HL-60/S4 treated with retinoic acid at 250 ng/mL for 4 days and 3 days (cell line): ENCODE data around the gene BGN.

Source experiments
- in situ Hi-C: fragments of 300-500 bp; cut with MboI; formaldehyde crosslinking; loops from 2 replicates; pipeline ENCODE4 v1.7.0; 2022; ENCODE audit warnings: low sequenced_read_pairs

BGN gene

GRCh38 chrX:153502131-153502530 is 7.4 kb downstream of the BGN start:
- in situ Hi-C loops: no loop called here

- in situ Hi-C loops: no loop called here
Observed at GRCh38 chrX:153502796-153503195, 8.0 kb downstream of the BGN start.

GRCh38 chrX:153504445-153505016 is 9.8 kb downstream of the BGN start:
- in situ Hi-C loops: no loop called here

- in situ Hi-C loops: no loop called here
Observed at GRCh38 chrX:153505361-153505760, 10.6 kb downstream of the BGN start.

- in situ Hi-C loops: no loop called here
Observed at GRCh38 chrX:153507484-153508178, 12.9 kb downstream of the BGN start.

GRCh38 chrX:153509592-153509991 is 14.8 kb downstream of the BGN start:
- in situ Hi-C loops: no loop called here

GRCh38 chrX:153510383-153510782 is 15.6 kb downstream of the BGN start:
- in situ Hi-C loops: no loop called here

GRCh38 chrX:153511784-153512500 is 17.2 kb downstream of the BGN start:
- in situ Hi-C loops: no loop called here

GRCh38 chrX:153512501-153512893 is 17.7 kb downstream of the BGN start:
- in situ Hi-C loops: no loop called here

GRCh38 chrX:153513265-153513664 is 18.5 kb downstream of the BGN start:
- in situ Hi-C loops: no loop called here

- in situ Hi-C loops: no loop called here
Observed at GRCh38 chrX:153514259-153514658, 19.5 kb downstream of the BGN start.

GRCh38 chrX:153515435-153515834 is 20.7 kb downstream of the BGN start:
- in situ Hi-C loops: no loop called here

GRCh38 chrX:153516073-153516472 is 21.3 kb downstream of the BGN start:
- in situ Hi-C loops: no loop called here

GRCh38 chrX:153517423-153517822 is 22.6 kb downstream of the BGN start, which contains the start of gene ATP2B3:
TSS of gene ATP2B3 (plus strand) at chrX:153517642. CDS start at chrX:153536248, 18,606 bp downstream.
- in situ Hi-C loops: no loop called here

- in situ Hi-C loops: no loop called here
Observed at GRCh38 chrX:153517946-153518834, 23.4 kb downstream of the BGN start.

- in situ Hi-C loops: no loop called here
Observed at GRCh38 chrX:153519569-153520286, 24.9 kb downstream of the BGN start.

- in situ Hi-C loops: no loop called here
Observed at GRCh38 chrX:153520287-153520917, 25.6 kb downstream of the BGN start.

GRCh38 chrX:153521034-153521433 is 26.3 kb downstream of the BGN start:
- in situ Hi-C loops: no loop called here

GRCh38 chrX:153522259-153522658 is 27.5 kb downstream of the BGN start:
- in situ Hi-C loops: no loop called here

- in situ Hi-C loops: no loop called here
Observed at GRCh38 chrX:153523269-153523668, 28.5 kb downstream of the BGN start.
